Gastroesophageal sphincter (tissue), 3 donors: ENCODE data around the gene UTP25.

Source experiments
- POLR2A ChIP-seq, 2 donors: fragments of 450-650 bp; IDR thresholded peaks; one replicate each; pipeline ENCODE4 v1.6.1; 2017; ENCODE audit warnings: antibody characterized with exemption in 2 of 2, mild to moderate bottlenecking in 2 of 2, moderate library complexity in 1 of 2
- POLR2AphosphoS5 ChIP-seq: sonication (generic); formaldehyde crosslinking; IDR thresholded peaks from one replicate; pipeline ENCODE4 v1.6.1; 2017; ENCODE audit warnings: antibody characterized with exemption
- TF ChIP-seq, protein P1 (sequence below), 4 experiments: fragments of 200-600 bp in 2 of 4; fragments of 450-650 bp in 2 of 4; sonication (generic) in 1 of 4; IDR thresholded peaks; one replicate each; pipeline ENCODE4 v1.5.1; 2017 to 2019; ENCODE audit warnings: antibody characterized with exemption in 4 of 4, mild to moderate bottlenecking in 2 of 4, moderate library complexity in 2 of 4

DNA sequence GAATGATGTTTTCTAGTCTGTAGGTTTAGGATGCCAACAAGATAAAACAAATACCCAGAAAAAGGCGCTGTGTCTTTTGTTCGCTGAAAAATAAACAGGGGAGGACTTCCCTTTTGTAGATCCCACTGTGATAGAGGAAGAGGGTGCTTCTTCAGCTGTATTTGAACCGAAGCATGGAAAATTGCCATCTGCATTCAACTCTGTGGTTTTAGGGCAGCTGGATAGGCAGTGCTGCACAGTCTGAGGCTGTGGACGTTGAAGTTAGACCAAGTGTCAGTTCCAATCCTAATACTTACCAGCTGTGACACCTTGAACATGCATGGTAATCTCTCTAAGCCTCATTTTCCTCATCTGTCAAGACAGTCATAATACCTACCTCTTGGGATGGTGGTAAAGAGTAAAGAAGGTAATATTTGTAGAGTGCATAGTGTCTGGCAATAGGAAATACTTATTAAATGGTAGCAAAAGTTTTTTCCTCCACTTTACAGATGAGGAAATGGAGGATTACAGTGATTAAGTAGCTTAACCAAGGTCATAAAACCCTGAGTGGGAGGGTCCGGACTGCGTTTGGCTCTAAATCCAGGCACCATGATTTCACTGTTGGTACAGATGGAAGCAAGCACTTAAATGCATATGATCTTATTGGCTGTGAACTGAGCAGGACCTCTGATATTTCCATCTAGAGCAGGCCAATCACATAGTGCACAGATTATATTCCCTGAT, 48.5 kb downstream of the UTP25 start:
- TF ChIP-seq POLR2A (IDR thresholded peaks at IDR 0.05) (no peak), POLR2AphosphoS5 (no peak)
- TF ChIP-seq, protein P1, sequence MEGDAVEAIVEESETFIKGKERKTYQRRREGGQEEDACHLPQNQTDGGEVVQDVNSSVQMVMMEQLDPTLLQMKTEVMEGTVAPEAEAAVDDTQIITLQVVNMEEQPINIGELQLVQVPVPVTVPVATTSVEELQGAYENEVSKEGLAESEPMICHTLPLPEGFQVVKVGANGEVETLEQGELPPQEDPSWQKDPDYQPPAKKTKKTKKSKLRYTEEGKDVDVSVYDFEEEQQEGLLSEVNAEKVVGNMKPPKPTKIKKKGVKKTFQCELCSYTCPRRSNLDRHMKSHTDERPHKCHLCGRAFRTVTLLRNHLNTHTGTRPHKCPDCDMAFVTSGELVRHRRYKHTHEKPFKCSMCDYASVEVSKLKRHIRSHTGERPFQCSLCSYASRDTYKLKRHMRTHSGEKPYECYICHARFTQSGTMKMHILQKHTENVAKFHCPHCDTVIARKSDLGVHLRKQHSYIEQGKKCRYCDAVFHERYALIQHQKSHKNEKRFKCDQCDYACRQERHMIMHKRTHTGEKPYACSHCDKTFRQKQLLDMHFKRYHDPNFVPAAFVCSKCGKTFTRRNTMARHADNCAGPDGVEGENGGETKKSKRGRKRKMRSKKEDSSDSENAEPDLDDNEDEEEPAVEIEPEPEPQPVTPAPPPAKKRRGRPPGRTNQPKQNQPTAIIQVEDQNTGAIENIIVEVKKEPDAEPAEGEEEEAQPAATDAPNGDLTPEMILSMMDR (IDR thresholded peaks at IDR 0.05) = no peak
